Mucosa of descending colon (tissue), 3 donors: ENCODE results near the gene ABHD2. TPM values are rescaled to one million over a fixed set of nuclear protein-coding genes. Genes with fewer than 3 reads are reported as not detected.
"Not testable (repeated sequence)": the region's sequence is repeated elsewhere in the genome, so short reads cannot be mapped to it uniquely, and the experiment has no call there.

ENCODE experiments used
- ATAC-seq: fragments of 200-7000 bp; cut with Tn5 transposase; one replicate; pipeline ENCODE4 v1.9.1; 2020; ENCODE audit warnings: mild to moderate bottlenecking, moderate library complexity
- DNase-seq, 3 donors: peaks; one replicate each; pipeline ENCODE4 v3.0.0-alpha.2; 2020
- H3K36me3 ChIP-seq: fragments of 200-600 bp; one replicate; pipeline ENCODE4 v1.8.0; 2021; ENCODE audit warnings: low read depth, mild to moderate bottlenecking
- H3K4me1 ChIP-seq: fragments of 200-600 bp; one replicate; pipeline ENCODE4 v1.8.0; 2021; ENCODE audit warnings: low read depth, mild to moderate bottlenecking
- H3K4me3 ChIP-seq: fragments of 200-600 bp; one replicate; pipeline ENCODE4 v1.8.0; 2021; ENCODE audit warnings: mild to moderate bottlenecking
- H3K9me3 ChIP-seq: fragments of 200-600 bp; one replicate; pipeline ENCODE4 v1.8.0; 2021; ENCODE audit warnings: mild to moderate bottlenecking
- intact Hi-C, 2 donors: fragments of 100-400 bp; cut with DNase I in 1 of 2; cut with micrococcal nuclease in 1 of 2; formaldehyde crosslinking; loops; one replicate each; pipeline versions ENCODE4 v1.11.0 to v1.11.1; 2022; cut with DNase I, micrococcal nuclease
- total RNA-seq, 3 donors: library from RNA; stranded (reverse); fragmentation: NEBNext Ultra II Directional in 2 of 3; extraction: Animal tissue kit (Norgen Biotek cat#: 25700) in 2 of 3; gene quantifications; one replicate each; pipeline versions ENCODE4 v1.2.1 to v1.2.4, GENCODE V29; 2021 to 2023
- TF ChIP-seq, protein P1 (sequence below): fragments of 200-600 bp; IDR thresholded peaks from one replicate; pipeline ENCODE4 v1.8.0; 2022; ENCODE audit warnings: antibody characterized with exemption, mild to moderate bottlenecking
- donor health status: DM: no; HTN: no; CAD: no; lungs with moderate emphysema.
- donor health status: DM: no; HTN: no; CAD: no.
- donor health status: DM: no; HTN: yes; CAD: no.

ABHD2 gene
- total RNA-seq, 3 donors from 2014 or later = 82.2 to 156 (median 92.7) TPM

GRCh38 chr15:89227425-89227824 lies 139.2 kb downstream of the ABHD2 start:
- no peaks in the 10 kb centered on the region for H3K36me3 ChIP-seq
- TF ChIP-seq, protein P1, sequence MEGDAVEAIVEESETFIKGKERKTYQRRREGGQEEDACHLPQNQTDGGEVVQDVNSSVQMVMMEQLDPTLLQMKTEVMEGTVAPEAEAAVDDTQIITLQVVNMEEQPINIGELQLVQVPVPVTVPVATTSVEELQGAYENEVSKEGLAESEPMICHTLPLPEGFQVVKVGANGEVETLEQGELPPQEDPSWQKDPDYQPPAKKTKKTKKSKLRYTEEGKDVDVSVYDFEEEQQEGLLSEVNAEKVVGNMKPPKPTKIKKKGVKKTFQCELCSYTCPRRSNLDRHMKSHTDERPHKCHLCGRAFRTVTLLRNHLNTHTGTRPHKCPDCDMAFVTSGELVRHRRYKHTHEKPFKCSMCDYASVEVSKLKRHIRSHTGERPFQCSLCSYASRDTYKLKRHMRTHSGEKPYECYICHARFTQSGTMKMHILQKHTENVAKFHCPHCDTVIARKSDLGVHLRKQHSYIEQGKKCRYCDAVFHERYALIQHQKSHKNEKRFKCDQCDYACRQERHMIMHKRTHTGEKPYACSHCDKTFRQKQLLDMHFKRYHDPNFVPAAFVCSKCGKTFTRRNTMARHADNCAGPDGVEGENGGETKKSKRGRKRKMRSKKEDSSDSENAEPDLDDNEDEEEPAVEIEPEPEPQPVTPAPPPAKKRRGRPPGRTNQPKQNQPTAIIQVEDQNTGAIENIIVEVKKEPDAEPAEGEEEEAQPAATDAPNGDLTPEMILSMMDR = no peak
- H3K4me1 ChIP-seq = no peaks in the 10 kb centered on the region
- H3K9me3 ChIP-seq = no peaks in the 10 kb centered on the region
- ATAC-seq (no peak), DNase-seq (no peak)
- H3K4me3 ChIP-seq = no peak overlapping the region
- intact Hi-C loops = no loop called here

DNA sequence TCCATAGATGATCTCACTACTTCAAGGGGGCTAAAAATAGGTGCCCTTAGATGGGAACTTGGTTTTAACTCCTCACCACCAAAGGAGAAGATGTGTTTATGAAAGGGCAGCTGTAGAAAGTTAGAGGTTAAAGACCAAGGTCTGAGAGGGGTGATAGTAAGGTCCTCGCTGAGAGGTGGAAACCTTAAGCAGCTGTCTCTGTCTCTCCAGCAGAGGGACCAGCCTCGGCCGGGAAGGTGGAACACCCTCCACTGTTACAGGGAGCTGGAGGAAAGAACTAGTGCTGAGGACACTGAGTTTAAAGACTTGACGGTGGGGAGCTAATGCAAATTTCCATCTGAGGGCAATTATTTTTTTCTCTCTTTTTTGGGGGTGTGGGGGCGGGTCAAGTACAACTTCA lies 142.0 kb downstream of the ABHD2 start:
- H3K36me3 ChIP-seq = no peaks in the 10 kb centered on the region
- no peaks in the 10 kb centered on the region for H3K9me3 ChIP-seq
- no peak overlapping the region for H3K4me3 ChIP-seq
- ATAC-seq (no peak), DNase-seq (no peak)
- TF ChIP-seq, protein P1 = no peak
- intact Hi-C loops = no loop called here
- no peaks in the 10 kb centered on the region for H3K4me1 ChIP-seq

DNA sequence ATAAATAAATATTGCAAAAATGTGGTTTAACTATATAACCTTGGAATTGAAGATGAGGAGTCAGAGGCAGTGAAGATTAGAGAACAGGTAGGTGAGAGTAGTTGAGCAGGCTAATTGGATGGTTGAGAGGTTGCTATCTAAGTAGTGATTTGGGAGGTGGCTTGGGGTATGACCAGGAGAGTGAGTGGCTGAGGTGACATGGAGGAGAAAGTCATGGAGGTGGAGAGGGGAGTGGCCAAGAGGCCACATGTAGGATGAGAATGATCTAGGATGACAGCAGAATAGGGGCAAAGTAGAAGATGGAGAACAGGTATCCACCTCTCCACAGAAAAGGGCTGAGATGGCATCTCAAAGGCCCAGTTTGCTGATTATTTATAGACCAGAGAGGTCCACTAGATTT lies 143.6 kb downstream of the ABHD2 start:
- DNase-seq (no peak), ATAC-seq (no peak)
- Histone ChIP-seq H3K4me1 (no peaks in the 10 kb centered on the region), H3K36me3 (no peaks in the 10 kb centered on the region), H3K4me3 (no peak overlapping the region), H3K9me3 (no peaks in the 10 kb centered on the region)
- TF ChIP-seq, protein P1 = no peak
- intact Hi-C loops = no loop called here

DNA sequence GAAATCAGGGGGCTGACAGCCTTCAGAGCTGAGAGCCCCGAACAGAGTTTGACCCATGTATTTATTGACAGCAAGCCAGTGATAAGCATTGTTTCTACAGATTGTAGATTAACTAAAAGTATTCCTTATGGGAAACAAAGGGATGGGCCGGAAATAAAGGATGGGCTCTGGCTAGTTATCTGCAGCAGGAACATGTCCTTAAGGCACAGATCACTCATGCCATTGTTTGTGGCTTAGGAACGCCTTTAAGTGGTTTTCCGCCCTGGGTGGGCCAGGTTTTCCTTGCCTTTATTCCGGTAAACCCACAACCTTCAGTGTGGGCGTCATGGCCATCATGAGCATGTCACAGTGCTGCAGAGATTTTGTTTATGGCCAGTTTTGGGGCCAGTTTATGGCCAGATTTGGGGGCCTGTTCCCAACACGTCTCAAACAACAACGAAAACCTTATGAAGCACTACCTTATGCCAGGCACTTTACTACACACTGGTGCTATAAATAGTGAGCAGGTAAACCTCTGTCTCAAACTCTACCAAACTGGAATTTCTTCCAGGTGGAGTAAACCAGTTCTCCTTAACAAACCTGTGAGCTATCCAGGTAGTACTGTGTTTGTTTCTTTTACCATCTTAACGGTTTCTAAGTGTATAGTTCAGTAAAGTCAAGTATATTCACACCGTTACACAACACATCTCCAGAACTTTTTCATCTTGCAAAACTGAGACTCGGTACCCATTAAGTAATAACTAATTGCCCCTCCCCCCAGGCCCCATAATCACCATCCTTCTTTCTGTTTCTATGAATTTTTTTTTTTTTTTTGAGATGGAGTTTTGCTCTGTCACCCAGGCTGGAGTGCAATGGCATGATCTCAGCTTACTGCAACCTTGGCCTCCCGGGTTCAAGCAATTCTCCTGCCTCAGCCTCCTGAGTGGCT lies 151.9 kb downstream of the ABHD2 start:
- intact Hi-C loops, H3K4me3 ChIP-seq, H3K36me3 ChIP-seq, DNase-seq, H3K9me3 ChIP-seq, ATAC-seq, H3K4me1 ChIP-seq: not testable (repeated sequence)

- Histone ChIP-seq H3K4me3 (peak overlapping the region; percentile 55), H3K4me1 (peaks cover 8% of the 10 kb centered on the region), H3K36me3 (no peaks in the 10 kb centered on the region), H3K9me3 (no peaks in the 10 kb centered on the region)
- DNase-seq = peak in 2 of 3 donors; percentile 4 to 42
- intact Hi-C loops = no loop called here
- peak; percentile 8 for ATAC-seq
- TF ChIP-seq, protein P1 = no peak
Observed at GRCh38 chr15:89243046-89243690, 154.9 kb downstream of the ABHD2 start.
